Mesodermal cell (in vitro differentiated cells): Measurements from ENCODE around the gene CDH24.
A peak's percentile ranks its signal among the peaks of the same experiment; 100 is the strongest.

Source experiments
- H3K27ac ChIP-seq: 2 replicates; pipeline ENCODE4 v1.7.0; 2013; ENCODE audit warnings: mild to moderate bottlenecking, low read depth, low read length, moderate library complexity; ENCODE audit not compliant: severe bottlenecking
- H3K36me3 ChIP-seq: 2 replicates; pipeline ENCODE4 v1.7.1; 2013; ENCODE audit warnings: mild to moderate bottlenecking, low read length, moderate library complexity; ENCODE audit not compliant: control insufficient read depth, insufficient read depth
- H3K4me1 ChIP-seq: one replicate; pipeline ENCODE4 v1.7.1; 2013; ENCODE audit warnings: mild to moderate bottlenecking, low read length; ENCODE audit not compliant: insufficient read depth, control insufficient read depth, poor library complexity, severe bottlenecking
- H3K4me3 ChIP-seq: 2 replicates; pipeline ENCODE4 v1.7.0; 2013; ENCODE audit warnings: low read length, control low read depth, mild to moderate bottlenecking; ENCODE audit not compliant: insufficient read depth, poor library complexity, severe bottlenecking; ENCODE audit errors: extremely low read depth
- H3K9me3 ChIP-seq: 2 replicates; pipeline ENCODE4 v1.7.1; 2013; ENCODE audit warnings: mild to moderate bottlenecking, low read length, moderate library complexity; ENCODE audit not compliant: control insufficient read depth
- WGBS, 2 experiments: methylation state at CpG; one replicate each; pipeline ENCODE4 v1.1.5; 2013; ENCODE audit warnings: missing lambda C conversion rate in 2 of 2; ENCODE audit not compliant: insufficient coverage in 2 of 2; 5-methylcytosine and 5-hydroxymethylcytosine counted together

CDH24 gene

GRCh38 chr14:23060536-23061260 lies 3.4 kb upstream of the CDH24 start:
- no peaks in the 10 kb centered on the region for H3K9me3 ChIP-seq
- H3K36me3 ChIP-seq, result peaks cover 71% of the 10 kb centered on the region
- peaks cover 41% of the 10 kb centered on the region for H3K4me1 ChIP-seq
- H3K4me3 ChIP-seq, result no peak overlapping the region
- WGBS, 2 experiments, result 92 to 98% methylated on average over 10 to 17 of the region's 17 CpGs
- peak overlapping the region; percentile 90 for H3K27ac ChIP-seq

GRCh38 chr14:23058654-23059504 lies 1.6 kb upstream of the CDH24 start:
- peaks cover 41% of the 10 kb centered on the region for H3K4me1 ChIP-seq
- 95 to 96% methylated on average over 31 to 32 of the region's 32 CpGs for WGBS, 2 experiments
- no peak overlapping the region for H3K27ac ChIP-seq
- H3K36me3 ChIP-seq, result peaks cover 58% of the 10 kb centered on the region
- H3K4me3 ChIP-seq, result no peak overlapping the region
- H3K9me3 ChIP-seq, result no peaks in the 10 kb centered on the region

GRCh38 chr14:23057757-23058653 lies 685 bp upstream of the CDH24 start:
- H3K9me3 ChIP-seq, result no peaks in the 10 kb centered on the region
- peak overlapping the region; percentile 56 for H3K4me3 ChIP-seq
- H3K27ac ChIP-seq, result peak overlapping the region; percentile 73
- peaks cover 34% of the 10 kb centered on the region for H3K4me1 ChIP-seq
- peaks cover 57% of the 10 kb centered on the region for H3K36me3 ChIP-seq
- WGBS, 2 experiments, result 2 to 4% methylated on average over 42 to 48 of the region's 51 CpGs

GRCh38 chr14:23056145-23056955 lies 970 bp downstream of the CDH24 start:
- no peaks in the 10 kb centered on the region for H3K9me3 ChIP-seq
- WGBS, 2 experiments, result 5 to 7% methylated on average over 10 of the region's 17 CpGs
- H3K4me3 ChIP-seq, result peak overlapping the region; percentile 56
- peaks cover 19% of the 10 kb centered on the region for H3K4me1 ChIP-seq
- H3K27ac ChIP-seq, result peak overlapping the region; percentile 6
- H3K36me3 ChIP-seq, result peaks cover 49% of the 10 kb centered on the region

- Histone ChIP-seq H3K36me3 (peaks cover 47% of the 10 kb centered on the region), H3K27ac (peak overlapping the region; percentile 6), H3K4me1 (peaks cover 15% of the 10 kb centered on the region), H3K4me3 (no peak overlapping the region), H3K9me3 (no peaks in the 10 kb centered on the region)
- whole genome bisulfite sequencing, 2 experiments, result 92 to 93% methylated on average over 5 of the region's 6 CpGs
Measured at GRCh38 chr14:23055621-23056144, 1.6 kb downstream of the CDH24 start.

- Histone ChIP-seq H3K36me3 (peaks cover 47% of the 10 kb centered on the region), H3K4me1 (peaks cover 11% of the 10 kb centered on the region), H3K27ac (no peak overlapping the region), H3K4me3 (no peak overlapping the region), H3K9me3 (no peaks in the 10 kb centered on the region)
- WGBS, 2 experiments, result 97% methylated on average over 12 of the region's 12 CpGs
Measured at GRCh38 chr14:23055147-23055550, 2.2 kb downstream of the CDH24 start.

GRCh38 chr14:23054000-23054811 lies 3.1 kb downstream of the CDH24 start:
- Histone ChIP-seq H3K4me1 (peaks cover 11% of the 10 kb centered on the region), H3K4me3 (no peak overlapping the region), H3K9me3 (no peaks in the 10 kb centered on the region), H3K27ac (no peak overlapping the region), H3K36me3 (peaks cover 45% of the 10 kb centered on the region)
- 87 to 93% methylated on average over 7 to 11 of the region's 17 CpGs for WGBS, 2 experiments

GRCh38 chr14:23053426-23053825 lies 3.9 kb downstream of the CDH24 start:
- 93 to 97% methylated on average over 7 to 9 of the region's 10 CpGs for WGBS, 2 experiments
- peaks cover 45% of the 10 kb centered on the region for H3K36me3 ChIP-seq
- no peaks in the 10 kb centered on the region for H3K9me3 ChIP-seq
- H3K4me3 ChIP-seq, result no peak overlapping the region
- H3K4me1 ChIP-seq, result peaks cover 11% of the 10 kb centered on the region
- no peak overlapping the region for H3K27ac ChIP-seq

GRCh38 chr14:23052671-23053070 lies 4.6 kb downstream of the CDH24 start:
- Histone ChIP-seq H3K4me3 (no peak overlapping the region), H3K9me3 (no peaks in the 10 kb centered on the region), H3K4me1 (peaks cover 6% of the 10 kb centered on the region), H3K27ac (no peak overlapping the region), H3K36me3 (peaks cover 47% of the 10 kb centered on the region)
- 50% methylated on average over 1 of the region's 3 CpGs; no CpG with 5 or more reads in 1 of the 2 experiments for whole genome bisulfite sequencing, 2 experiments
